HEK293 (cell line): Measurements from ENCODE around the gene CBR1.

Source experiments
- CTCF ChIA-PET: fragments of 350-600 bp; formaldehyde crosslinking; extraction: SDS; loops from one replicate; lab custom pipeline; 2021; ENCODE audit warnings: antibody characterized with exemption; lab: Yijun Ruan, JAX
- POLR2A ChIA-PET: fragments of 300-600 bp; formaldehyde crosslinking; extraction: SDS; loops from one replicate; lab custom pipeline; 2020; ENCODE audit warnings: antibody characterized with exemption, inconsistent platforms; lab: Yijun Ruan, JAX
- H3K27ac ChIP-seq: fragments of 200-500 bp; sonication (Bioruptor generic); 2 replicates; pipeline ENCODE4 v1.5.1; 2014; ENCODE audit warnings: low read depth, low read length, control low read depth, inconsistent platforms; ENCODE audit errors: extremely low read depth
- H3K36me3 ChIP-seq, 2 experiments: fragments of 200-500 bp in 1 of 2; sonication (Bioruptor generic) in 1 of 2; 1 replicate in 1 of 2; 2 replicates in 1 of 2; pipeline ENCODE4 v1.5.1; 2014 to 2017; ENCODE audit warnings: inconsistent platforms in 2 of 2, low read length in 2 of 2; ENCODE audit not compliant: control insufficient read depth in 2 of 2, insufficient read depth in 1 of 2
- H3K4me1 ChIP-seq: fragments of 200-500 bp; sonication (Bioruptor generic); 2 replicates; pipeline ENCODE4 v1.5.1; 2014; ENCODE audit warnings: mild to moderate bottlenecking, low read length, inconsistent platforms; ENCODE audit not compliant: control insufficient read depth, insufficient read depth
- H3K4me3 ChIP-seq: 2 replicates; pipeline ENCODE4 v1.5.1; 2011; ENCODE audit warnings: low read depth, mild to moderate bottlenecking, control low read depth, low read length, moderate library complexity
- H3K9me3 ChIP-seq: fragments of 200-500 bp; sonication (Bioruptor generic); 2 replicates; pipeline ENCODE4 v1.5.1; 2014; ENCODE audit warnings: low read depth, low read length, inconsistent platforms; ENCODE audit not compliant: control insufficient read depth, insufficient read depth
- HIC1 ChIP-seq: fragments of 450-650 bp; formaldehyde crosslinking; IDR thresholded peaks from 2 replicates; pipeline ENCODE4 v1.5.1; 2016; ENCODE audit warnings: missing biosample characterization, missing genetic modification characterization
- KLF9 ChIP-seq: fragments of 450-650 bp; formaldehyde crosslinking; IDR thresholded peaks from 2 replicates; pipeline ENCODE4 v1.5.1; 2016; ENCODE audit warnings: missing biosample characterization, missing genetic modification characterization, low read depth
- ZBTB7A ChIP-seq: fragments of 450-650 bp; formaldehyde crosslinking; IDR thresholded peaks from 2 replicates; pipeline ENCODE4 v1.5.1; 2016; ENCODE audit warnings: low read depth, missing biosample characterization, missing genetic modification characterization
- ZNF148 ChIP-seq: fragments of 450-650 bp; formaldehyde crosslinking; IDR thresholded peaks from 2 replicates; pipeline ENCODE4 v1.5.0; 2017; ENCODE audit warnings: missing biosample characterization, missing genetic modification characterization, borderline replicate concordance
- ZNF174 ChIP-seq: fragments of 450-650 bp; formaldehyde crosslinking; IDR thresholded peaks from 2 replicates; pipeline ENCODE4 v1.5.0; 2017; ENCODE audit warnings: missing biosample characterization, mild to moderate bottlenecking, missing genetic modification characterization
- ZNF223 ChIP-seq: fragments of 450-650 bp; formaldehyde crosslinking; IDR thresholded peaks from 2 replicates; pipeline ENCODE4 v1.5.1; 2016; ENCODE audit warnings: missing biosample characterization, missing genetic modification characterization
- ZNF404 ChIP-seq: fragments of 450-650 bp; formaldehyde crosslinking; IDR thresholded peaks from 2 replicates; pipeline ENCODE4 v1.5.1; 2017; ENCODE audit warnings: missing biosample characterization, missing genetic modification characterization
- ZNF600 ChIP-seq: fragments of 450-650 bp; formaldehyde crosslinking; IDR thresholded peaks from 2 replicates; pipeline ENCODE4 v1.5.1; 2016; ENCODE audit warnings: missing biosample characterization, missing genetic modification characterization
- ZNF658 ChIP-seq: fragments of 450-650 bp; formaldehyde crosslinking; IDR thresholded peaks from 2 replicates; pipeline ENCODE4; 2016; ENCODE audit warnings: missing biosample characterization, missing genetic modification characterization
- ZNF704 ChIP-seq: fragments of 450-650 bp; formaldehyde crosslinking; IDR thresholded peaks from 2 replicates; pipeline ENCODE4 v1.5.1; 2016; ENCODE audit warnings: missing biosample characterization, missing genetic modification characterization
- ZSCAN16 ChIP-seq: fragments of 450-650 bp; formaldehyde crosslinking; IDR thresholded peaks from 2 replicates; pipeline ENCODE4 v1.5.1; 2016; ENCODE audit warnings: missing biosample characterization, missing genetic modification characterization
- ZXDB ChIP-seq: fragments of 450-650 bp; formaldehyde crosslinking; IDR thresholded peaks from 2 replicates; pipeline ENCODE4 v1.5.1; 2016; ENCODE audit warnings: missing biosample characterization, missing genetic modification characterization
- TF ChIP-seq, protein P1 (sequence below): fragments of 450-650 bp; formaldehyde crosslinking; conservative IDR thresholded peaks from 2 replicates; pipeline ENCODE4 v1.5.1; 2016; ENCODE audit warnings: low read depth, missing biosample characterization, missing genetic modification characterization
- TF ChIP-seq, protein P2 (sequence below): fragments of 450-650 bp; formaldehyde crosslinking; IDR thresholded peaks from 2 replicates; pipeline ENCODE4 v1.5.1; 2016; ENCODE audit warnings: missing biosample characterization, missing genetic modification characterization, borderline replicate concordance

CBR1 gene

GRCh38 chr21:36061445-36061844 is 8.4 kb upstream of the CBR1 start:
- Histone ChIP-seq H3K27ac (no peak overlapping the region), H3K4me3 (no peak overlapping the region), H3K4me1 (peaks cover 8% of the 10 kb centered on the region; the same call in 1 of the 2 replicates), H3K36me3 (peaks cover 22 to 24% of the 10 kb centered on the region in 2 experiments), H3K9me3 (no peaks in the 10 kb centered on the region)
- TF ChIP-seq ZNF174 (tag by site-specific recombination), result no peak
- no peak for TF ChIP-seq ZXDB (tag by site-specific recombination)
- no peak for TF ChIP-seq ZNF148
- TF ChIP-seq ZNF404, result no peak
- TF ChIP-seq KLF9 (tag by site-specific recombination), result no peak
- no peak for TF ChIP-seq ZNF600 (tag by site-specific recombination)
- TF ChIP-seq ZBTB7A (tag by site-specific recombination), result no peak
- no peak for TF ChIP-seq ZNF704 (tag by site-specific recombination)
- TF ChIP-seq, protein P1, sequence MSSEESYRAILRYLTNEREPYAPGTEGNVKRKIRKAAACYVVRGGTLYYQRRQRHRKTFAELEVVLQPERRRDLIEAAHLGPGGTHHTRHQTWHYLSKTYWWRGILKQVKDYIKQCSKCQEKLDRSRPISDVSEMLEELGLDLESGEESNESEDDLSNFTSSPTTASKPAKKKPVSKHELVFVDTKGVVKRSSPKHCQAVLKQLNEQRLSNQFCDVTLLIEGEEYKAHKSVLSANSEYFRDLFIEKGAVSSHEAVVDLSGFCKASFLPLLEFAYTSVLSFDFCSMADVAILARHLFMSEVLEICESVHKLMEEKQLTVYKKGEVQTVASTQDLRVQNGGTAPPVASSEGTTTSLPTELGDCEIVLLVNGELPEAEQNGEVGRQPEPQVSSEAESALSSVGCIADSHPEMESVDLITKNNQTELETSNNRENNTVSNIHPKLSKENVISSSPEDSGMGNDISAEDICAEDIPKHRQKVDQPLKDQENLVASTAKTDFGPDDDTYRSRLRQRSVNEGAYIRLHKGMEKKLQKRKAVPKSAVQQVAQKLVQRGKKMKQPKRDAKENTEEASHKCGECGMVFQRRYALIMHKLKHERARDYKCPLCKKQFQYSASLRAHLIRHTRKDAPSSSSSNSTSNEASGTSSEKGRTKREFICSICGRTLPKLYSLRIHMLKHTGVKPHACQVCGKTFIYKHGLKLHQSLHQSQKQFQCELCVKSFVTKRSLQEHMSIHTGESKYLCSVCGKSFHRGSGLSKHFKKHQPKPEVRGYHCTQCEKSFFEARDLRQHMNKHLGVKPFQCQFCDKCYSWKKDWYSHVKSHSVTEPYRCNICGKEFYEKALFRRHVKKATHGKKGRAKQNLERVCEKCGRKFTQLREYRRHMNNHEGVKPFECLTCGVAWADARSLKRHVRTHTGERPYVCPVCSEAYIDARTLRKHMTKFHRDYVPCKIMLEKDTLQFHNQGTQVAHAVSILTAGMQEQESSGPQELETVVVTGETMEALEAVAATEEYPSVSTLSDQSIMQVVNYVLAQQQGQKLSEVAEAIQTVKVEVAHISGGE (tag by site-specific recombination), result no peak
- no peak for TF ChIP-seq HIC1 (tag by site-specific recombination)
- TF ChIP-seq ZSCAN16 (tag by site-specific recombination), result no peak
- TF ChIP-seq ZNF223, result no peak
- TF ChIP-seq, protein P2, sequence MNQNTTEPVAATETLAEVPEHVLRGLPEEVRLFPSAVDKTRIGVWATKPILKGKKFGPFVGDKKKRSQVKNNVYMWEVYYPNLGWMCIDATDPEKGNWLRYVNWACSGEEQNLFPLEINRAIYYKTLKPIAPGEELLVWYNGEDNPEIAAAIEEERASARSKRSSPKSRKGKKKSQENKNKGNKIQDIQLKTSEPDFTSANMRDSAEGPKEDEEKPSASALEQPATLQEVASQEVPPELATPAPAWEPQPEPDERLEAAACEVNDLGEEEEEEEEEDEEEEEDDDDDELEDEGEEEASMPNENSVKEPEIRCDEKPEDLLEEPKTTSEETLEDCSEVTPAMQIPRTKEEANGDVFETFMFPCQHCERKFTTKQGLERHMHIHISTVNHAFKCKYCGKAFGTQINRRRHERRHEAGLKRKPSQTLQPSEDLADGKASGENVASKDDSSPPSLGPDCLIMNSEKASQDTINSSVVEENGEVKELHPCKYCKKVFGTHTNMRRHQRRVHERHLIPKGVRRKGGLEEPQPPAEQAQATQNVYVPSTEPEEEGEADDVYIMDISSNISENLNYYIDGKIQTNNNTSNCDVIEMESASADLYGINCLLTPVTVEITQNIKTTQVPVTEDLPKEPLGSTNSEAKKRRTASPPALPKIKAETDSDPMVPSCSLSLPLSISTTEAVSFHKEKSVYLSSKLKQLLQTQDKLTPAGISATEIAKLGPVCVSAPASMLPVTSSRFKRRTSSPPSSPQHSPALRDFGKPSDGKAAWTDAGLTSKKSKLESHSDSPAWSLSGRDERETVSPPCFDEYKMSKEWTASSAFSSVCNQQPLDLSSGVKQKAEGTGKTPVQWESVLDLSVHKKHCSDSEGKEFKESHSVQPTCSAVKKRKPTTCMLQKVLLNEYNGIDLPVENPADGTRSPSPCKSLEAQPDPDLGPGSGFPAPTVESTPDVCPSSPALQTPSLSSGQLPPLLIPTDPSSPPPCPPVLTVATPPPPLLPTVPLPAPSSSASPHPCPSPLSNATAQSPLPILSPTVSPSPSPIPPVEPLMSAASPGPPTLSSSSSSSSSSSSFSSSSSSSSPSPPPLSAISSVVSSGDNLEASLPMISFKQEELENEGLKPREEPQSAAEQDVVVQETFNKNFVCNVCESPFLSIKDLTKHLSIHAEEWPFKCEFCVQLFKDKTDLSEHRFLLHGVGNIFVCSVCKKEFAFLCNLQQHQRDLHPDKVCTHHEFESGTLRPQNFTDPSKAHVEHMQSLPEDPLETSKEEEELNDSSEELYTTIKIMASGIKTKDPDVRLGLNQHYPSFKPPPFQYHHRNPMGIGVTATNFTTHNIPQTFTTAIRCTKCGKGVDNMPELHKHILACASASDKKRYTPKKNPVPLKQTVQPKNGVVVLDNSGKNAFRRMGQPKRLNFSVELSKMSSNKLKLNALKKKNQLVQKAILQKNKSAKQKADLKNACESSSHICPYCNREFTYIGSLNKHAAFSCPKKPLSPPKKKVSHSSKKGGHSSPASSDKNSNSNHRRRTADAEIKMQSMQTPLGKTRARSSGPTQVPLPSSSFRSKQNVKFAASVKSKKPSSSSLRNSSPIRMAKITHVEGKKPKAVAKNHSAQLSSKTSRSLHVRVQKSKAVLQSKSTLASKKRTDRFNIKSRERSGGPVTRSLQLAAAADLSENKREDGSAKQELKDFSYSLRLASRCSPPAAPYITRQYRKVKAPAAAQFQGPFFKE (tag by site-specific recombination), result no peak
- no peak for TF ChIP-seq ZNF658 (tag by site-specific recombination)
- POLR2A ChIA-PET, result no interaction called here
- CTCF ChIA-PET, result interaction anchor here (1.0 kb wide), 1 partner anchor 43 kb away, joined by 3 read pairs; no protein-coding TSS in a partner anchor
